ENCODE results near the gene BICDL2.

Gene BICDL2

GRCh38 chr16:2996298-2996697 is 40.4 kb downstream of the BICDL2 start:
- H3K4me3 Mint-ChIP-seq, result no peak overlapping the region
- no peaks in the 10 kb centered on the region for H3K9me3 Mint-ChIP-seq
- TF ChIP-seq, protein P1, sequence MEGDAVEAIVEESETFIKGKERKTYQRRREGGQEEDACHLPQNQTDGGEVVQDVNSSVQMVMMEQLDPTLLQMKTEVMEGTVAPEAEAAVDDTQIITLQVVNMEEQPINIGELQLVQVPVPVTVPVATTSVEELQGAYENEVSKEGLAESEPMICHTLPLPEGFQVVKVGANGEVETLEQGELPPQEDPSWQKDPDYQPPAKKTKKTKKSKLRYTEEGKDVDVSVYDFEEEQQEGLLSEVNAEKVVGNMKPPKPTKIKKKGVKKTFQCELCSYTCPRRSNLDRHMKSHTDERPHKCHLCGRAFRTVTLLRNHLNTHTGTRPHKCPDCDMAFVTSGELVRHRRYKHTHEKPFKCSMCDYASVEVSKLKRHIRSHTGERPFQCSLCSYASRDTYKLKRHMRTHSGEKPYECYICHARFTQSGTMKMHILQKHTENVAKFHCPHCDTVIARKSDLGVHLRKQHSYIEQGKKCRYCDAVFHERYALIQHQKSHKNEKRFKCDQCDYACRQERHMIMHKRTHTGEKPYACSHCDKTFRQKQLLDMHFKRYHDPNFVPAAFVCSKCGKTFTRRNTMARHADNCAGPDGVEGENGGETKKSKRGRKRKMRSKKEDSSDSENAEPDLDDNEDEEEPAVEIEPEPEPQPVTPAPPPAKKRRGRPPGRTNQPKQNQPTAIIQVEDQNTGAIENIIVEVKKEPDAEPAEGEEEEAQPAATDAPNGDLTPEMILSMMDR (IDR thresholded peaks at IDR 0.05; ENCODE audit: unreplicated experiment in 3 of 3), result no peak
- H3K36me3 Mint-ChIP-seq (ENCODE audit: low read depth), result no peaks in the 10 kb centered on the region
- H3K27me3 Mint-ChIP-seq (ENCODE audit: low read depth), result peaks cover 9% of the 10 kb centered on the region
- no peak overlapping the region for H3K27ac Mint-ChIP-seq
- H3K4me1 Mint-ChIP-seq, result no peaks in the 10 kb centered on the region

DNA sequence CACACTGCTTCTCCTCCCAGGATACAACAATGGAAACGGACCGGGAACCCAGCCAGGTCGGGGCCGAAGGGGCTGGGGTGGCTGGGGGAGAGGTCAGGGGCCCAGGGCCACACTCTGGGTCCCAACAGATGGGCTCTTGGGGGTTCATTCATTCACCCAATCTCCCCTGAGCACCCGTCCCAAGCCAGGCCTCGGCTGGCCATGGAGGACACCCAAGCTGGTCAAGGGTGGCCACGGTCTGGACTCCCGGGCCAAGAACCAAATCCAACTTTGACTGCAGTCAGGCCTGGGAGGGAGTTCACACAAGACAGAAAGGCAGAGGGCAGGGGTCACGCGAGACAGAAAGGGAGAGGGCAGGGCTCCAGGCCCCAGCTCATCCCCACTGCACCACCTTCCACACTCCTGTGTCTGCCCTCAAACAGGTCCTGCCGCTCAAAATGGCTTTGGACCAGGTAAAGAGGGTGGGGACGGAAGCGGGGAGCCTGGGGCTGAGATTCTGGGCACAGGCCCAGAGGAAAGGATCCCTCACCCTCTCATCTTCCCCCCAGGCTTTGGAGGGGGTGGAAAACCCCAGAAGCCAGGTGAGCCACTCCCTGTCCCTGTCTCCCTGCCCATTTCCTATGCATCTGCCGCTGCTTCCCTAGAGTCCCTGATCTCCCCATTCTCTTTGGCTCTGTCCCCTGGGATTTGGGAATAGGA is 44.2 kb downstream of the BICDL2 start:
- Mint-ChIP-seq H3K27ac (no peak overlapping the region), H3K4me3 (no peak overlapping the region), H3K27me3 (ENCODE audit: low read depth) (no peaks in the 10 kb centered on the region), H3K9me3 (no peaks in the 10 kb centered on the region), H3K36me3 (ENCODE audit: low read depth) (no peaks in the 10 kb centered on the region), H3K4me1 (no peaks in the 10 kb centered on the region)
- TF ChIP-seq, protein P1 (IDR thresholded peaks at IDR 0.05; ENCODE audit: unreplicated experiment in 3 of 3), result no peak

DNA sequence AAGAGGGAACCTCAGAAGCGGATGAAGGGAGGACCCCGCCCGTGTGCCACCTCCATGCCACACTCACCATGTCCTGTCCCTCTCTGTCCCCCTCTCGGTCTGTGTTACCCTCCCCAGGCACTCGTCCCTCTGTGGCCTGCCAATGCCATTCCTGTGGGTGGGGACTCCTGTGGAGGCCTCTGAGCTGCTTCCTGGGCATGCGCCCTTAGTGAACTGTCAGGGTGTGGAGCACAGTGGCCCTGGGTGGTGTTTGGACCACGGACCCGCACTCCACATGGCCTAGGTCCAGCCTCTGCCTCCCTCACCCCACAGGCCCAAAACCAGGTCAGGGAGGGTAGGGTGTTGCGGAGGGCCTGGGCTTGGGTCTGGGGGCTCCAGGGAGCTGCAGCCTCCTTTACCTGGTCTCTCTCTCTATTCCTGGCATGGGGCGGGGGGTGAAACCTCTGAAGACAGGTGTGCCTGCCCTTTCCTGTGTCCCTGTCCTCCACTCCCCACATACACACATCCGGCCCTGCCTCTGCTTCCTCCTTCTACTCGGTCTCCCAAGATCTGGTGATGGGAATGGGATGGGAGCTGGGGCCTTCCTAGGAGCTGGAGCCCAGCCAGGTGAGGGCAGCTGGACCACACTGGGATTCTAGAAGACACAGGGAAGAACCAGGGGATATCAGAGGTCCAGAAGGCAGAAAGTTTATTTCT is 45.0 kb downstream of the BICDL2 start:
- Mint-ChIP-seq H3K27me3 (ENCODE audit: low read depth) (no peaks in the 10 kb centered on the region), H3K27ac (no peak overlapping the region), H3K4me1 (no peaks in the 10 kb centered on the region), H3K4me3 (no peak overlapping the region), H3K9me3 (no peaks in the 10 kb centered on the region), H3K36me3 (ENCODE audit: low read depth) (no peaks in the 10 kb centered on the region)
- TF ChIP-seq, protein P1 (IDR thresholded peaks at IDR 0.05; ENCODE audit: unreplicated experiment in 3 of 3), result no peak

DNA sequence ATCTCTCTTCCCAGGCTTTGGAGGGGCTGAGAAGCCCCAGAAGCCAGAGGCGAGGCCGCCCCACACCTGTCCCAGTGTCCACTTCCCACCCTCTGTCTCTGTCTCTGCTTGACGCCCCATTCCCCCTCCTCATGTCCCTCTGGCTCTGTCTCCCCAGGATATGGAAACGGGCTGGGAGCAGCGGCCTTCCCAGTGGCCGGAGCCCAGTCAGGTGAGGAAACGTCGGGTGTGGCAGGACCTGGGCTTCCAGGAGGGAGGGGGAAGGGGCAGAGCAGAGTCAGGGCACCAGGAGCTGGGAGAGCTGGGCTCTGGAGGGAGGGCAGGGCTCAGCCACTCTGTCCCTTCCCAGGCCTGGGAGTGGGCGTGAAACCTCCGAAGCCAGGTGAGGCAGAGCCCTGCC is 45.9 kb downstream of the BICDL2 start:
- H3K27me3 Mint-ChIP-seq (ENCODE audit: low read depth), result no peaks in the 10 kb centered on the region
- H3K9me3 Mint-ChIP-seq, result no peaks in the 10 kb centered on the region
- H3K4me1 Mint-ChIP-seq, result no peaks in the 10 kb centered on the region
- no peak overlapping the region for H3K27ac Mint-ChIP-seq
- TF ChIP-seq, protein P1 (IDR thresholded peaks at IDR 0.05; ENCODE audit: unreplicated experiment in 3 of 3), result no peak
- H3K4me3 Mint-ChIP-seq, result no peak overlapping the region
- no peaks in the 10 kb centered on the region for H3K36me3 Mint-ChIP-seq (ENCODE audit: low read depth)

GRCh38 chr16:2988590-2989099 is 48.1 kb downstream of the BICDL2 start:
- H3K4me1 Mint-ChIP-seq, result no peaks in the 10 kb centered on the region
- no peaks in the 10 kb centered on the region for H3K9me3 Mint-ChIP-seq
- TF ChIP-seq, protein P1 (IDR thresholded peaks at IDR 0.05; ENCODE audit: unreplicated experiment in 3 of 3), result no peak
- H3K4me3 Mint-ChIP-seq, result peak overlapping the region; percentile 34 to 73 (median 52)
- peaks cover 3% of the 10 kb centered on the region for H3K27me3 Mint-ChIP-seq (ENCODE audit: low read depth)
- H3K36me3 Mint-ChIP-seq (ENCODE audit: low read depth), result no peaks in the 10 kb centered on the region
- no peak overlapping the region for H3K27ac Mint-ChIP-seq
